Keratinocyte (primary cell): ENCODE data around the gene BCHE. TPM values are rescaled to one million over a fixed set of nuclear protein-coding genes. Genes with fewer than 3 reads are reported as not detected.

Experiments used
- DNase-seq: peaks from one replicate; pipeline ENCODE4 v3.0.0-alpha.2; 2011; ENCODE audit warnings: low read depth, missing footprints, low spot score
- FAIRE-seq: peaks from 2 replicates; lab custom pipeline; 2011; peaks lifted over from hg19 to GRCh38; lab: Jason Lieb, UNC
- H2AFZ ChIP-seq: 2 replicates; pipeline ENCODE4 v1.6.0; 2012; ENCODE audit warnings: low read length, control low read depth, inconsistent platforms; ENCODE audit not compliant: control insufficient read depth
- H3K27ac ChIP-seq: 2 replicates; pipeline ENCODE4 v1.5.1; 2011; ENCODE audit warnings: low read length; ENCODE audit not compliant: control insufficient read depth, insufficient read depth
- H3K27me3 ChIP-seq: 3 replicates; pipeline ENCODE4 v1.6.0; 2011; ENCODE audit warnings: low read length; ENCODE audit not compliant: control insufficient read depth, insufficient read depth; ENCODE audit errors: extremely low read depth
- H3K36me3 ChIP-seq, 2 experiments: 2 replicates in 1 of 2; 3 replicates in 1 of 2; pipeline ENCODE4 v1.5.1; 2011; ENCODE audit warnings: low read length in 2 of 2, mild to moderate bottlenecking in 1 of 2; ENCODE audit not compliant: control insufficient read depth in 2 of 2, insufficient read depth in 2 of 2; ENCODE audit errors: extremely low read depth in 1 of 2
- H3K4me1 ChIP-seq: 3 replicates; pipeline ENCODE4 v1.5.1; 2011; ENCODE audit warnings: low read length; ENCODE audit not compliant: control insufficient read depth, insufficient read depth; ENCODE audit errors: extremely low read depth
- H3K4me2 ChIP-seq: 3 replicates; pipeline ENCODE4 v1.6.0; 2011; ENCODE audit warnings: low read depth, low read length; ENCODE audit not compliant: control insufficient read depth, insufficient read depth; ENCODE audit errors: extremely low read depth
- H3K4me3 ChIP-seq, 3 experiments: fragments of 200-600 bp in 1 of 3; sonication (generic) in 1 of 3; 2 replicates in 2 of 3; 3 replicates in 1 of 3; pipeline ENCODE4 v1.5.1; 2011 to 2016; ENCODE audit warnings: low read length in 3 of 3, mild to moderate bottlenecking in 3 of 3, control low read depth in 2 of 3, inconsistent platforms in 1 of 3, low read depth in 1 of 3, mixed read lengths in 1 of 3, mixed run types in 1 of 3, moderate library complexity in 1 of 3; ENCODE audit not compliant: control insufficient read depth in 2 of 3, insufficient read depth in 2 of 3; ENCODE audit errors: extremely low read depth in 1 of 3
- H3K79me2 ChIP-seq: 2 replicates; pipeline ENCODE4 v1.6.0; 2012; ENCODE audit warnings: low read length; ENCODE audit not compliant: control insufficient read depth, insufficient read depth
- H3K9ac ChIP-seq: 3 replicates; pipeline ENCODE4 v1.6.0; 2011; ENCODE audit warnings: low read length; ENCODE audit not compliant: control insufficient read depth, insufficient read depth; ENCODE audit errors: extremely low read depth
- H3K9me1 ChIP-seq: 3 replicates; pipeline ENCODE4 v1.6.0; 2011; ENCODE audit warnings: low read length; ENCODE audit not compliant: control insufficient read depth, insufficient read depth; ENCODE audit errors: extremely low read depth
- H3K9me3 ChIP-seq: 2 replicates; pipeline ENCODE4 v1.5.1; 2012; ENCODE audit warnings: low read depth, low read length; ENCODE audit not compliant: control insufficient read depth
- H4K20me1 ChIP-seq: 3 replicates; pipeline ENCODE4 v1.6.0; 2011; ENCODE audit warnings: low read length; ENCODE audit not compliant: control insufficient read depth, insufficient read depth; ENCODE audit errors: extremely low read depth
- CTCF ChIP-seq, 3 experiments: IDR thresholded peaks in 1 of 3; conservative IDR thresholded peaks in 1 of 3; optimal IDR thresholded peaks in 1 of 3; 2 replicates in 2 of 3; 3 replicates in 1 of 3; pipeline versions ENCODE3 to v1.5.1; 2011; ENCODE audit warnings: low read length in 3 of 3, mild to moderate bottlenecking in 3 of 3, moderate library complexity in 2 of 3, control low read depth in 1 of 3, inconsistent platforms in 1 of 3; ENCODE audit not compliant: insufficient read depth in 2 of 3; ENCODE audit errors: extremely low read depth in 1 of 3
- EZH2 ChIP-seq: IDR thresholded peaks from one replicate; pipeline ENCODE4 v1.6.1; 2012; ENCODE audit warnings: inconsistent platforms, mild to moderate bottlenecking, low read length, moderate library complexity
- dilution Hi-C: fragments of 300-500 bp; cut with MboI; formaldehyde crosslinking; loops from one replicate; pipeline ENCODE4 v1.7.0; 2020; ENCODE audit warnings: low sequenced_read_pairs; ENCODE audit not compliant: extremely low pct_ligation_motif_present
- polyA plus RNA-seq, 5 experiments: library from polyadenylated mRNA; depleted of rRNA in 3 of 5; stranded (reverse) in 3 of 5; stranded (forward) in 1 of 5; unstranded in 1 of 5; fragments of >200 nt; gene quantifications; 1 replicate in 1 of 5; 2 replicates in 3 of 5; 3 replicates in 1 of 5; pipeline versions ENCODE4 v1.2.1 to v1.2.3, GENCODE V29; 2011 to 2012; ENCODE audit warnings: missing spikeins in 2 of 5, low read depth in 1 of 5, low replicate concordance in 1 of 5

BCHE gene
- polyA plus RNA-seq, 1 donor (not counting 4 experiments of a cell fraction or from before 2014, with no cell fraction given), result 2.0 TPM

DNA sequence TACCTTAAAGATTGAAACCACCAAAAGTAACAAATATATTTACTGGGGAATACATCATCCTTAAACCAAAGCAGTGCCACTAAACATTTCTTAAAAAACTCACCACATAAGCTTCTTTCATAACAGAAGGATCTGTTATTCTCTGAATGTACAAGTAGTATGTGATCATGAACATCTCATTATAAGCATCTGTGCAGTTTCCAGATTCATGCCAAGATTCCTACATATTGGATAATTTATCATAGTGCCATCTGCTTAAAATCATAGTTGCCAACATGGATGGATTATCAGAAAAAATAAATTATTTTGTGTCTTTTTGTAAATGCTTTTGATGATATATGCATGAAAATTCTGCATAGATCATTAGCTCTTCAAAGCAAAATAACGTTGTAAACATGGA, 21.8 kb upstream of the BCHE start:
- no peaks in the 10 kb centered on the region for H3K79me2 ChIP-seq
- no peak overlapping the region for H3K9ac ChIP-seq
- TF ChIP-seq CTCF (optimal IDR thresholded peaks at IDR 0.05 in 1 of 3, IDR thresholded peaks at IDR 0.05 in 1 of 3, conservative IDR thresholded peaks at IDR 0.05 in 1 of 3; ENCODE audit: extremely low read depth in 1 of 3, insufficient read depth in 2 of 3, low read length in 3 of 3) (no peak), EZH2 (no peak)
- no peaks in the 10 kb centered on the region for H3K9me1 ChIP-seq
- no peaks in the 10 kb centered on the region for H3K36me3 ChIP-seq
- no peak for DNase-seq
- no peaks in the 10 kb centered on the region for H4K20me1 ChIP-seq
- no peaks in the 10 kb centered on the region for H3K9me3 ChIP-seq
- H3K4me3 ChIP-seq, result no peak overlapping the region
- no peak overlapping the region for H3K4me2 ChIP-seq
- FAIRE-seq, result no peak
- no peak overlapping the region for H3K27ac ChIP-seq
- H2AFZ ChIP-seq, result no peak overlapping the region
- H3K27me3 ChIP-seq, result no peaks in the 10 kb centered on the region
- dilution Hi-C loops, result no loop called here
- peaks cover 14% of the 10 kb centered on the region for H3K4me1 ChIP-seq

DNA sequence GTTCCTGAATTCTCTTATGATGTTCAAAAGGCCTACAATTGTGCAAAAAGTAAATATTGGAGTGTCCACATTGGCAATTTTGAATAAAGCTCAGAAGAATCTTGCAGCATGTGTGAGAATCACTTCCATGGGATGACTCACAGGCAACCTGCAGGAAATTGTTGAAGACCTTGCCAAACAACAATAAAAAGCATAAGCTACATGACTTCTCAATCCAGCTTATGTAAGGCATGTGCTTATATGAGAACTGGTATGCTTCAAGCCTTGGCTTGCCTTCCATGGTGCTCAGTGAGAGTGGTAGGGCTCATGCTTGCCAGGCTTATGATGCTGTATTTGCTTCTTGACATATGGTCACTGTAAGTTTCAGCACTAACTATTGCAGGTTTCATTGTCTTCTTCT, 18.4 kb upstream of the BCHE start:
- Histone ChIP-seq H3K9me3 (no peaks in the 10 kb centered on the region), H3K27ac (no peak overlapping the region), H4K20me1 (no peaks in the 10 kb centered on the region), H3K4me3 (no peak overlapping the region), H3K4me2 (peak overlapping the region; percentile 25), H3K79me2 (no peaks in the 10 kb centered on the region), H3K27me3 (no peaks in the 10 kb centered on the region), H3K9ac (no peak overlapping the region), H3K9me1 (no peaks in the 10 kb centered on the region), H2AFZ (no peak overlapping the region), H3K36me3 (no peaks in the 10 kb centered on the region), H3K4me1 (peaks cover 14% of the 10 kb centered on the region)
- DNase-seq, result peak; percentile 74
- peak; percentile 98 for FAIRE-seq
- TF ChIP-seq CTCF (optimal IDR thresholded peaks at IDR 0.05 in 1 of 3, IDR thresholded peaks at IDR 0.05 in 1 of 3, conservative IDR thresholded peaks at IDR 0.05 in 1 of 3; ENCODE audit: extremely low read depth in 1 of 3, insufficient read depth in 2 of 3, low read length in 3 of 3), result no peak
- no peak for TF ChIP-seq EZH2
- dilution Hi-C loops, result no loop called here
